Small intestine (tissue), 7 donors: ENCODE results near the gene OSBPL5. TPM values are rescaled to one million over a fixed set of nuclear protein-coding genes. Genes with fewer than 3 reads are reported as not detected.

Source experiments
- DNase-seq, 2 donors: peaks; one replicate each; pipeline versions ENCODE4 v3.0.0 to v3.0.0-alpha.2; 2013
- FAIRE-seq: peaks from 2 replicates; lab custom pipeline; 2012; peaks lifted over from hg19 to GRCh38; lab: Jason Lieb, UNC
- H3K27ac ChIP-seq, 3 donors: one replicate each; pipeline ENCODE4 v1.5.1; 2013; ENCODE audit warnings: low read length in 2 of 3, mild to moderate bottlenecking in 2 of 3, control low read depth in 1 of 3, inconsistent platforms in 1 of 3, low read depth in 1 of 3, moderate library complexity in 1 of 3
- H3K27me3 ChIP-seq, 3 donors: one replicate each; pipeline ENCODE4 v1.6.1; 2013; ENCODE audit warnings: low read length in 3 of 3, inconsistent platforms in 1 of 3; ENCODE audit not compliant: control insufficient read depth in 3 of 3, insufficient read depth in 3 of 3
- H3K36me3 ChIP-seq, 3 donors: one replicate each; pipeline ENCODE4 v1.6.1; 2013; ENCODE audit warnings: low read length in 3 of 3, inconsistent platforms in 1 of 3, low read depth in 1 of 3, mild to moderate bottlenecking in 1 of 3, moderate library complexity in 1 of 3; ENCODE audit not compliant: control insufficient read depth in 3 of 3, insufficient read depth in 2 of 3
- H3K4me1 ChIP-seq, 3 donors: one replicate each; pipeline ENCODE4 v1.6.1; 2013; ENCODE audit warnings: low read length in 2 of 3, inconsistent platforms in 1 of 3, low read depth in 1 of 3, mild to moderate bottlenecking in 1 of 3, moderate library complexity in 1 of 3; ENCODE audit not compliant: control insufficient read depth in 3 of 3, insufficient read depth in 2 of 3
- H3K4me3 ChIP-seq, 3 donors: one replicate each; pipeline ENCODE4 v1.5.1; 2013; ENCODE audit warnings: low read length in 3 of 3, control low read depth in 1 of 3, inconsistent platforms in 1 of 3, low read depth in 1 of 3, mild to moderate bottlenecking in 1 of 3, moderate library complexity in 1 of 3
- H3K9me3 ChIP-seq, 2 donors: one replicate each; pipeline ENCODE4 v1.6.1; 2013; ENCODE audit warnings: low read depth in 1 of 2, low read length in 1 of 2; ENCODE audit not compliant: control insufficient read depth in 2 of 2, insufficient read depth in 1 of 2
- WGBS, 3 donors: extraction: QIAGEN DNeasy Blood & Tissue Kit; methylation state at CpG; one replicate each; pipeline ENCODE4 v1.1.7; 2013; 5-methylcytosine and 5-hydroxymethylcytosine counted together
- polyA plus RNA-seq, 4 donors: library from polyadenylated mRNA; stranded (reverse) in 3 of 4; unstranded in 1 of 4; fragments of 200-250 nt in 3 of 4; fragments of 120-200 nt in 1 of 4; gene quantifications; one replicate each; pipeline versions ENCODE4 v1.2.1 to v1.2.3, GENCODE V29; 2013
- donor health status: healthy with polysubstance abuse.
- donor health status: control.
- donor health status: control.
- donor health status: Bipolar disorder and iron deficiency.
- donor health status: healthy.

Gene OSBPL5
- polyA plus RNA-seq, 4 donors, result 1.6 to 16.3 (median 7.9) TPM

DNA sequence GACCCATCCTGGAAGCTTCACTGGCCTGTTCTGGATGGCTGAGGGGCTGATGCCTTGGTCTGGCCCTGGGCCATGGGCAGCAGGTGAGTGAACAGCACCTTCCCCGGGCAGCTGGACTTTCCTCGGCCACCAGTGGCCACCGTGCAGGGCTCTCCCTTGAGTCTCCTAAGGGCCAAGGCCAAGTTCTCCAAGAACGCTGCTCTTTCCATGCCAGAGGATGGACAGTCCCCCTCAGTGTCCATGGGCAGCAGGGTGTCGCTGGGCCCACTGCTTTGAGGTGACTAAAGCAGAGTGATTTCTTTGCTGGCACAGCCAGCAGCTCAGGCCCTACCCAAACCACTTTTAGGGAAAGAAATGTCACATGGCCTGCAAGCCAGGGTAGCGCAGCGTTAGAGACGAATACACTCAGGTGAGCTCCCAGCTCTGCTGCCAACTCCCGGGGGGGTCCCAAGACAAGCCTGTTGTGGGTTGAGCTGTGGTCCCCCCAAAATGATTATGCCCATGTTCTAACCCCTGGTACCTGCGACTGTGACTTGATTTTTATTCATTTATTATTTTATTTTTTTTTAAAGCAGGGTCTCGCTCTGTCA is 104.6 kb downstream of the OSBPL5 start:
- Histone ChIP-seq H3K4me1 (peaks cover 5 to 14% (median 9%) of the 10 kb centered on the region in 3 donors), H3K27me3 (no peaks in the 10 kb centered on the region), H3K9me3 (no peaks in the 10 kb centered on the region), H3K27ac (no peak overlapping the region), H3K36me3 (no peaks in the 10 kb centered on the region), H3K4me3 (no peak overlapping the region)
- WGBS, 3 donors, result 83 to 91% (median 84%) methylated on average over 11 of the region's 11 CpGs
- DNase-seq (no peak), FAIRE-seq (no peak)

DNA sequence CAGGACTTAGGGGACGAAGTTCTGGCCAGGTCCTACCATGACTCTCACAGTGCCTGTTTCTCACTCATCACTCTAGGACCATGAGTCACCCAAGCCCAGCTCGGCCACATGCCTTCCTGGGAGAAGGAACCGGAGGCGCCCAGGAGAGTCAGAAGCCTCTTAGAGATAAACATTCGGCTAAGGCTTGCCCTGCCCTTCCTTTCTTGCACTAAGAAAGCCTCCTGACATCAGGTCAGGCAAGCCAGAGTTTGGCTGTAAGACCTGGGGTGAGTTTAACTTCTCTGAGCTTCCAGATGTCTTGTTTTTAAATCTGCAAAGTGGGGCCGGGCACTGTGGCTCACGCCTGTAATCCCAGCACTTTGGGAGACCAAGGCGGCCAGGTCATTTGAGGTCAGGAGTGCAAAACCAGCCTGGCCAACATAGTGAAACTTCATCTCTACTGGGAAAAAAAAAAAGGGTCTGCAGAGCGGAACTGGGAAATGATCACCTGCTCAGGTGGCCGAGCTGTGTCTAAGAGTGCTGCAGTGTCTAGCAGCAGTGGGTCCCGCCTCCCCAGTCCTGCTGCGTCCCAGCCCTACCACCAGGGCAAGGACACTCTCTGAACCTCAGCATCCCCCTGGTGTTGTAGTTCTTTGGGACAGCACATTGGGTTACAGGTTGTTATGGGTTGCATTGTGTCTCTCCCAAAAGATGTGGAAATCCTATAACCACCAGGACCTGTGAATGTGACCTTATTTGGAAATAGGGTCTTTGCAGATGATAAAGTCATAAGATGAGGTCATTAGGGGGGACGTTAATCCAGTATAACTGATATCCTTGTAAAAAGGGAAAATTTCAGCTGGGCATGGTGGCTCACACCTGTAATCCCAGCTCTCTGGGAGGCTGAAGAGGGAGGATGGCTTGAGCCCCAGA is 106.1 kb downstream of the OSBPL5 start:
- Histone ChIP-seq H3K36me3 (peaks cover 0 to 6% (median 0%) of the 10 kb centered on the region in 3 donors), H3K9me3 (no peaks in the 10 kb centered on the region), H3K4me3 (no peak overlapping the region), H3K27me3 (no peaks in the 10 kb centered on the region), H3K4me1 (peaks cover 5 to 17% (median 9%) of the 10 kb centered on the region in 3 donors), H3K27ac (no peak overlapping the region)
- DNase-seq (no peak), FAIRE-seq (no peak)
- 81% methylated on average over 13 of the region's 13 CpGs for WGBS, 3 donors

DNA sequence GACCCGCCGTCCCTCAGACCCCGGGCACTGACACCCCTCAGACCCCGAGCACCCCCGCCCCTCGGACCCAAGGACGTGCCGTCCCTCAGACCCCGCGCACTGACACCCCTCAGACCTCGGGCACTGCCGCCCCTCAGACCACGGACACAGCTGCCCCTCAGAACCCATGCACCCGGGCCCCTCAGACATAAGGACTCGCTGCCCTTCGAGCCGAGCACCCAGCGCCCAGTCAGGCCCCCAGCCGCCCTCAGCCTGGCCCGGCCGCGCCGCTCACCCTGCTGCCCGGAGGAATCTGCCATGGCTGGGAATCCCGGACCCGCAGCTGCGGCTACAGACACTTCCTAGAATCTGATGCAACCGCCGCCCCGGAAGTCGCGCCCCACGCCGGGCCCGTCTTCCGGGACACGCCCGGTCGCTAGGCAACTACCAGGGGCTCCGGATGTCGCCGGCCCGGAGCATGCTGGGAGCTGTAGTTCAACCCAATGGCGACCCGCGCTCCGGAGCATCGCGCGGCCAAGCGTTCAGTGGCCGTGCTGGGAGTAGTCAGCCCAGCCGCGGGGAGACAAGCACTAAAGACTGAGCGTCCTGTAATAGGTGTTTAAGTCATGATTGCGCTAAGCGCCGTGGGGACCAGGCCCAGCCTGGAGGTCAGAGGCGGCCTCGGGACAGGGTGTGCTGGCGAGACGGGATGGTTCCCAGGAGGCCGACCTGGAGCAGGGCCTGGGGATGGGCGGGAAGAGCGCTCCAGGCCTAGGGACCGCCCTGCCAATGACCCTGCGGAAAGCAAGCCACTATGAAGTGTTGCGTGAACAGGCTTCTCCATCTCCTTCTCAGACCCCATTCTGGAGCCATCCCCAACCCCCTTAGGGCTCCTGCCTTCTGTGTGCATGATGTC is 107.8 kb downstream of the OSBPL5 start, which contains the start of gene CARS1:
CARS1 (minus strand) TSS at position 355 of the 895 bp plus-strand sequence; CDS start at position 299, 56 bp downstream.
- FAIRE-seq, result no peak

DNA sequence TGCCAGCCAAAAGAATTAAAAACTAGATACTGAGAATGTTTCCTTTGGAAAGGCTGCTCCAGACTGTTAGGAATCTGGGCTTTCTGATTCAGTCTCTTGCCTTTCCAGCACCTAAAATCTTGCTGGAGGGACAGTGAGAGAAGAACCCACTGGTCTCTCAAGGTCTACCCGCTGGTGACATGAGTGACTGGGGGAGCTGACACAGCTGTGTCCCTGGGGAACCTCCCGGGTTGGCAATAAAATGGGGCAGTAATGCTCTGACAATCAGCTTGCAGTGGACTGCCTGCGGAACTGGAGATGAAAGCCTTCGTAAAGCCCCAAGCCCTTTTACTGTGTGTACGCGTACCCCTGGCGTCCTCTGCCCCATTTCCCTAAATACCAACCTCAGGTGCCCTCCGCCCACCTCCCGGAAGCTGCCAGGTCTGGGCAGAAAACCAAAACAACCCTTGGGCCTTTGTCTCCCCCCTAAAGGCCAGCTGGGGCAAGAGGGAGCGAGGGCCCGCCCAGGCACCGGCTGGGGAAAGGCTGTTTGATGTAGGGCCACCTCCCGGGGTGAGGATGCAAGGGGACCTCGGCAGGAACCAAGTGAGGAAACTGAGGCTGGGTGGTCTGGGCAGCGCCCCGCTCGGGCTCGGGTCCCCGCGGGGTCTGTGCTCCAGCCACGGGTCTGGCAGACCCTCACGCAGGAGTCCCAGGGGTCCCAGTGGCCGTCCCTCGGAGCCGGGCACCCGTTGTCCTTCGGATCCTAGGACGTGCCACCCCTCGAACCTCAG is 108.6 kb downstream of the OSBPL5 start:
- Histone ChIP-seq H3K27me3 (no peaks in the 10 kb centered on the region), H3K4me3 (peak overlapping the region; percentile 78 to 96 (median 82)), H3K36me3 (peaks cover 0 to 24% (median 0%) of the 10 kb centered on the region in 3 donors), H3K9me3 (no peaks in the 10 kb centered on the region), H3K27ac (peak overlapping the region; percentile 7 to 84 (median 66)), H3K4me1 (peaks cover 5 to 19% (median 9%) of the 10 kb centered on the region in 3 donors)
- 1 to 4% (median 3%) methylated on average over 26 to 29 of the region's 29 CpGs for WGBS, 3 donors
- FAIRE-seq, result no peak
- peak; percentile 32 to 48 for DNase-seq

More for the DNA sequence above, 107.8 kb downstream of the OSBPL5 start, which contains the start of gene CARS1:
- H3K4me3 ChIP-seq, result peak within 1 kb of the TSS; percentile 78 to 96 (median 82)
- H3K36me3 ChIP-seq, result peaks cover 0 to 19% (median 0%) of the 10 kb centered on the region in 3 donors
- no peaks in the 10 kb centered on the region for H3K9me3 ChIP-seq
- H3K27me3 ChIP-seq, result no peaks in the 10 kb centered on the region
- 2 to 4% (median 3%) methylated on average over 53 to 68 of the region's 68 CpGs for WGBS, 3 donors
- peaks cover 5 to 16% (median 9%) of the 10 kb centered on the region in 3 donors for H3K4me1 ChIP-seq
- peak; percentile 96 to 97 for DNase-seq
- peak within 1 kb of the TSS; percentile 7 to 84 (median 66) for H3K27ac ChIP-seq

DNA sequence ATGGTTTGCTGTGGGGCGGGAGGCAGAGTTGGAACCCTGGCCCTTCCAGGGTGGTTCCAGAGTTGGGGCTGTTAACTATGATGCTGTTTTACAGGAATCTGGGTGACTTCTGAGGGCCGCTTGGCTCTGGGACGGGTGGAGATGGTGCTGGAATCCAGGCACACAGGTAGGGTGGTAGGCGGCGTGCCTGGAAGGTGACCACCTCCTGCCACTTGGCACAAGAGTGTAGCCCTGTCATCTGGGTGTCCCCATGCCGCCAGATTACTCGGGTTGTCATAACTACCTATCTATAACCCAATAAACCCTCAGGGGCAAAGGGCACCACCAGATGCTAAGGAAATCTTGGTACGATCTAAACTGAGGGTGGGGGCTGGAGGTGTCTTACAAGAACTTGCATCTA is 109.2 kb downstream of the OSBPL5 start:
- H3K4me3 ChIP-seq, result peak overlapping the region in 2 of 3 donors; percentile 78 to 96
- no peaks in the 10 kb centered on the region for H3K9me3 ChIP-seq
- DNase-seq, result peak; percentile 65 to 75
- H3K27ac ChIP-seq, result peak overlapping the region in 2 of 3 donors; percentile 7 to 84
- FAIRE-seq, result no peak
- WGBS, 3 donors, result 18 to 72% (median 43%) methylated on average over 8 of the region's 8 CpGs
- peaks cover 0 to 27% (median 0%) of the 10 kb centered on the region in 3 donors for H3K36me3 ChIP-seq
- peaks cover 5 to 24% (median 9%) of the 10 kb centered on the region in 3 donors for H3K4me1 ChIP-seq
- no peaks in the 10 kb centered on the region for H3K27me3 ChIP-seq

DNA sequence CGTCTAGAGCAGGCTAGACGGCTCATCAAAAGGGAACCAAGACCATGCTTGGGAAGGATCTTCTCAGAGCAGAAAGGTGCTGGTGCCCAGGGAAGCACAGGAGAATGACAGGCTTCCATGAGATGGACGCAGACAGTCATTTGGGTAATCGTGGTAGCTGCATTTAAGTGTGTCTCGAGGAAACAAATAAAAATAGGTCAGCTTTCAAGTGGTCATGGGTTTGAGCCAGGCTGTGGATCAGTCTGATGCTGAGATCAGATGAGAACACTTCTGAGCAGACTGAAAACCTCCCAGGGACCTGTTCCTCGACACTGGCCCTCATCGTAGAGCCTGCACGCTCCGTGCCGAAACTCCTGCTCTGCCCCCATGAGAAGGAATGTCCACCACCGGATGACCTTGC is 112.5 kb downstream of the OSBPL5 start:
- Histone ChIP-seq H3K27me3 (no peaks in the 10 kb centered on the region), H3K4me3 (no peak overlapping the region), H3K36me3 (peaks cover 0 to 45% (median 0%) of the 10 kb centered on the region in 3 donors), H3K9me3 (no peaks in the 10 kb centered on the region), H3K4me1 (peaks cover 6 to 28% (median 10%) of the 10 kb centered on the region in 3 donors), H3K27ac (no peak overlapping the region)
- DNase-seq (peak in 1 of 2 donors; percentile 11), FAIRE-seq (no peak)
- WGBS, 3 donors, result 61 to 67% (median 66%) methylated on average over 11 of the region's 11 CpGs

DNA sequence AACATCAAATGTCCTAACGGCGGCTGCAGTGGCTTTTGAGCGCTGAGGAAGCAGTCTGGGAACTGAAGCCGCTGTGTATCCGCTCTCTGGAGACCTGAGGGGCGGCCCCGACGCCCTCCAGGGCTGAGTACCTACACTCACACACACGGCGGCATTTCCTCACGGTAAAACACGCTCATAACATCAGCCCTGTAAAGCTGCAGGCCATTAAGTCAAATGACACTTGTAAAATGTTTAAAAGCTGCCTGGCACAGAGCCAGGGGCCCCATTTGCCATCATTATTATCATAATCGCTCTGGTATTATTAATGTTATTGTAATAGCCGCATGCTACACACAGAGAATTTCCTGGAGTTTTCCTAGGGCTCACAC is 113.0 kb downstream of the OSBPL5 start:
- no peak for DNase-seq
- WGBS, 3 donors, result 20 to 36% (median 32%) methylated on average over 14 of the region's 14 CpGs
- H3K36me3 ChIP-seq, result peaks cover 0 to 50% (median 0%) of the 10 kb centered on the region in 3 donors
- H3K4me3 ChIP-seq, result no peak overlapping the region
- no peaks in the 10 kb centered on the region for H3K27me3 ChIP-seq
- no peaks in the 10 kb centered on the region for H3K9me3 ChIP-seq
- peaks cover 5 to 27% (median 10%) of the 10 kb centered on the region in 3 donors for H3K4me1 ChIP-seq
- FAIRE-seq, result no peak
- H3K27ac ChIP-seq, result no peak overlapping the region
